GM18499 (cell line): ENCODE measurements around the gene SLCO3A1.

Experiments
- ATAC-seq: cut with Tn5 transposase; IDR thresholded peaks from one replicate; pipeline ENCODE4 v1.9.1; 2021; ENCODE audit warnings: moderate number of reproducible peaks; ENCODE audit not compliant: insufficient read depth, unreplicated experiment

SLCO3A1 gene

GRCh38 chr15:91988071-91988470, 134.6 kb downstream of the SLCO3A1 start:
- no peak for ATAC-seq

DNA sequence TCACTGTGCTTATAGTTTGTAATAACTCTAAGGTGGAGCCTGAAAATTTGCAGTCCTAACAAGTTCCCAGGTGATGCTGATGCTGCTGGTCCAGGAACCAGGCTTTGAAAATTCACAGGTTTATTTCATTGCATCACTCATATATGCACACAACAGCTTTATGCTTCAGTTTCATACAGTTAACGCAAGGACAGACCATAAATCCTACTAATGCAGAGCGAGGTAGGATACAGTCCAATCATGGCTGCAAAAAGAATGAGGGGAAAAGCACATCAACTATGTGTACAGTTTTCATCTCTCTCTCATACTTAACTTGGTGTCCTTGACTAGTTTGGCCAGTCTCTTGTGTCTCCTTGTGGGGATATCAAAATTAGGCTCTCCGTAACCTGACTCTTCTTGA, 135.1 kb downstream of the SLCO3A1 start:
- no peak for ATAC-seq

GRCh38 chr15:91989821-91990220, 136.3 kb downstream of the SLCO3A1 start:
- no peak for ATAC-seq

- ATAC-seq: no peak
These were observed 139.4 kb downstream of the SLCO3A1 start for GRCh38 chr15:91992945-91993344.

DNA sequence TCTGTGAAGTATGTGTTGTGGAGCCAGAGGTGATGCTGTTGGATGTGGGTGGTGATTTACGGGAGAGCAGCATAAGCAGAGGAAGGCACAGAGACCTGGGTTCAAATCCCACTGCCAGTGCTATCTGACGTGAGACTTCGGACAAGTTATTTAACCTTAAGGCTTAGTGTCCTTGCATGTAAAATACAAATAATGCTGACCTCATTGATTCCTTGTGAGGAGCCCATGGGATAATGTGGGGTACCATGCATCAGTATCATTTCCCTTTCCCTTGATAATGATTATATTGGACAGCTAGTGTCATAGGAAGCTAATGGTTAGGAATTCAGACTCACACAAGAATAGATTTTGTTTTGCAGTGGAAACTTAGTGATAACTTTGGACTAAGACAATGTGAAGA, 141.6 kb downstream of the SLCO3A1 start:
- no peak for ATAC-seq

- no peak for ATAC-seq
These were observed 143.7 kb downstream of the SLCO3A1 start for GRCh38 chr15:91997163-91997562.

DNA sequence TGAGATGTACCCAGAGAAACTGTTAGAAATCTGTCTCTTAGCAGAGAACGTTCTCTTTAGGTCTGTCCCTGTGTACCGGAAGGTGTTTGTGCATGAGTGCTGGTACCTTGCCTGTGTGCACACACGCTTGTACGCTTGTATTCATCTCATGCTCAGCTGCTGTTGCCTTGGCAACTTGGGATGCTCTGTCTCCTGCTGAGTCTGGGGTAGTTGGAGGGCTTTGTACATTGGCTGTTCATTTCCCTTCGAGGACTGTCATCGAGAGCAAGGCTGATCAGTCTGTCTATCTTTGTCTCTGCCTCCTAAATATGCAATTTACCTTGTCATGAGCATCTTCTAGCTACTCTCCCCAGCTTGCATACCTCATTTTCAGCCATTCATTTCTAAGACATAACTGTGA, 147.2 kb downstream of the SLCO3A1 start:
- no peak for ATAC-seq

- ATAC-seq: no peak
These were observed 147.8 kb downstream of the SLCO3A1 start for GRCh38 chr15:92001307-92001706.

GRCh38 chr15:92002666-92003065, 149.2 kb downstream of the SLCO3A1 start:
- ATAC-seq: no peak

- no peak for ATAC-seq
These were observed 150.1 kb downstream of the SLCO3A1 start for GRCh38 chr15:92003515-92004067.

GRCh38 chr15:92005154-92005553, 151.6 kb downstream of the SLCO3A1 start:
- ATAC-seq: no peak

DNA sequence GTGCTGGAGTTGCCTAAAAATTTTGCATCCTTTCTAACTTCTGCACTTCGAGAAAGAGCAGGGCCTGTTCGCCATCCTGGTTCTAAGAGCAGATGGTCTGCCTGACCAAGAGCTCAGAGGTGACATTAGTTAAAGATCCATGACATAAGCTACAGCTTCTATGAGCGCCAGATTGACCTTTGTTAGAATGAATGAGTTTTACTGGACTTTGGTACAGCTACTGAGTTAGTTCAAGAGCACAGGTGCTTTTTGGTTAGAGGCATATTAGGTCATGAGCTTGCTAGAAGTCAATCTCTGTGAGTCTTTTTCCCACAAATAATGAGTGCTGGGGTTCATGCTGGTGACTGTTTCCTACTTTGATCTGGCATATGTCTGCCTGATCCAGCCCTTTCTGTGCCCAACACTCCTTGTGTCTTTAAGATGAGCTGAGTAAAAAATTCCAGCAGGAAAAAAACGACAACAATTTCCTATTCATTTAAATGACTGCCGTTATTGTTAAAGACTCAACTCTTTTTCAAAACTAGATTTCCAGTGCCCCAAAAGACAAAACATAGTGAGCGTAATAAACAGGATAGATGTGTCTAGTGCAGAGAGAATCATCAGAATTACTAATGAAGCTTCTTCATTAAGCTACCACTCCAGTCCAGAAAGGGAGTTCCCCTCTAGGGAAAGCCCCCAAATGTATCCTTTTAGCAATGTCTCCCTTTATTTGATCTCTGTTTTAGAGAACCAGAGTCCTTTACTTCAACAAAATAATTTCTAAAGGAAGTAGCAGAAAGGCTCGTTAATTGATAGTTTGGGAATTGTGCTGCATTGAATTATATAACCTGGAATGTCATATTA, 152.9 kb downstream of the SLCO3A1 start:
- no peak for ATAC-seq

GRCh38 chr15:92009162-92009561, 155.7 kb downstream of the SLCO3A1 start:
- ATAC-seq: no peak

- ATAC-seq: no peak
These were observed 158.3 kb downstream of the SLCO3A1 start for GRCh38 chr15:92011611-92012367.

DNA sequence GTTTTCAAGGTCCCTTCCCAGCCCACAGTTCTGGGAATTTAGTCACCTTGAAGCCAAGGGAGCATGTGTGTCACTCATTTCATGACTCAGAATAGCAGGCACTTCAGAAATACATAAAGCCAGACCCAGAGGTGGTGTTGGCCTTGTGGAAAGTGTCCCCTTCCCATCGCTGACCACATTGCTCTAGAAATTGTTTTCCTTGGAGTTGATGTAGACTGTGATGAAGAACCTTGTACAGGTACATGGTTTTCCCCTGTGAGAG, 158.8 kb downstream of the SLCO3A1 start:
- ATAC-seq: no peak

DNA sequence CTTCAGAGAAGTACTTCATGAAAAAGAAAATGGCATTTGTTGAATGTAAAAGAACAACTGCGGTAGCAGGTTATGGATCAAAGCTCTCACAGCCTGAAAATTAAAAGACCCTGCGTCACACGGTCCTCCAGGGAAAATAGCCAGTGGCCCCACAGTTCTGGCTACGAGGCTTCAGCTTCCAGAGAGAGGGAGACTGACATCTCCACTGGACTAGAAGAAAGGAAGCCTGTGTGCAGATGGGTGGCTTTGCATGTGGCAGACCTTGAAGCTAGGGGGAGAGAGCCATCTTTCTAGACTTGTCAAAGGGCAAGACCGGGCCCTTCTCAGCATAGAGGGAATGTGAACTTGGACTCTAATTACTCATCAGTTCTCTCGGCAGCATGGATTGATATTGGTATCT, 159.4 kb downstream of the SLCO3A1 start:
- no peak for ATAC-seq

GRCh38 chr15:92014281-92015030, 160.9 kb downstream of the SLCO3A1 start:
- no peak for ATAC-seq

GRCh38 chr15:92017882-92018534, 164.5 kb downstream of the SLCO3A1 start:
- ATAC-seq: no peak

GRCh38 chr15:92018535-92019239, 165.2 kb downstream of the SLCO3A1 start:
- no peak for ATAC-seq

- no peak for ATAC-seq
These were observed 166.2 kb downstream of the SLCO3A1 start for GRCh38 chr15:92019706-92020105.
